GM21381 (cell line): ENCODE data around the gene RASA1.

Experiments
- ATAC-seq: cut with Tn5 transposase; IDR thresholded peaks from one replicate; pipeline ENCODE4 v1.9.1; 2021; ENCODE audit warnings: mild to moderate bottlenecking, moderate library complexity; ENCODE audit not compliant: unreplicated experiment

Gene RASA1

DNA sequence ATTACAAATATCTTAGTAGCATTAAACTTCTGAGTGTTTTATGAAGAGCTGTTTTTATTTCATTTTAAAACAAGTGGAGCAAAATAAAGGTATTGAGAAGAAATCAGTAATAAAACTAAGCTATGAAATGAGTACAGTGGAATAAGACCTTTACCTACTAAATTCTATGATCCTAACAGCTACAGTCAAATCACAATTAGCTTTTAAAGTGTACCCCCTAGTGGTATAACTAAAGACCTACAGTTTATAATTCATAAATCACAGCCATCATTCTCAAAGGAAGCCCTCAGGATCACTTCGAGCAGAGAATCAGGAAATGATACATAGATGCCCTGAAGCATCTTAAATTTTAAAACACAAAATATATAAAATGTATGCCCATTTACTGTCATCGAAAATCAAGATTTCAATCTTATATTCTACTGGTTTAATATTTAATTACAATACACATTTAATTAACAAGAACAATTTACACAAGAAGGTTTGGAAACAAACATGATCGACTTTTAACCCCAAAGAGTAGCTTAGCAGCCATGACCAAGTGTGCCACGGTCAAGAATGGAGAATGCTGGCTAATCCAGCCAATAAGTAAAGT lies 132.7 kb downstream of the RASA1 start:
- peak; percentile 63 for ATAC-seq

DNA sequence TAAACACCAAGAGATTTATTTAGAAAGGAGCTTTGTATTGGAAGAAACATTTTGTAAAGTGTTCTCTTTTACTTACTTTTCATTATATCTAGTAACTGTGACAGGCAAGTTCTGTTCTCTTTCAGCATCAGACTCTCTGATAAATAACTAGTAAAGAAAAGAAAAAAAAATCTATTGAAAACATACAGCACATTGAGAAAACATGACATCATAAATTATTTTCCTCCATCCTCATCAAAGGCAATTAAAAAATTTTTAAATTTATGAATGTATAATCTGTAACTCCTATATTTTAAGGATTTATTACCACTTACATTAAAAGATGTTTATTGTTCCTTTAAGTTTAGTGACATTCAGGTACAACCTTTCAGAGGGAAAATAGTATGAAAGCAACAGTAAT lies 133.9 kb downstream of the RASA1 start:
- no peak for ATAC-seq

DNA sequence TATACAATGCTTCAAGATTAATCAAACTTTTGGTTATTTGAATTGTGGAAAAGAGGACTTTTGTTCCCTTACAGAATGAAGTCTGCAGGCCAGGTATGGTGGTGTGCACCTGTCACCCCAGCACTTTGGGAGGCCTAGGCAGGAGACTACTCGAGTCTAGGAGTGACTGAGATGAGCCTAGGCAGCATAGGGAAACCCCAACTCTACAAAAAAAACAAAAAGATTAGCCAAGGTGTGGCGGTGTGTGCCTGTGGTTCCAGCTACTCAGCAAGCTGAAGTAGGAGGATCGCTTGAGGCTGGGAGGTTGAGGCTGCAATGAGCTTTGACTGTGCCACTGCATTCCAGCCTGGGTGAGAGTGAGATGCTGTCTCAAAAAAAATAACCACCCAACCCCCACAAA lies 135.7 kb downstream of the RASA1 start:
- no peak for ATAC-seq

DNA sequence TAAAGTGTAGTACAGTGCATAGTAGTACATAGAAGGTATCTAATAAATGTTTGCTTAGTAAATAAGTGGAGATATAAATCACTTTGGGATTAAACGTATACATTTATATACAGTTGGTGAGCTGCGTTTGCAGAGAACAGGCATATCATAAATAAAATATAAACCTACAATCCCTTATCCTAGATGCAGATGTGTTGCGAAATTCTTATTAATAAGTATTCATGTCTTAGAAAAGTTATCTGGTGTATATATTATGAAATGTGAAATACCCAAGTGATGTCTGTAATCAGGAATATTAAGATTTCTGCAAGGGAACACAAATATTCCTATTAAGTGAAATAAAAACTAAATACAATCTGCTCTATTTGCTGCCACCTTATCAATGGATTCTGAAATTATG lies 136.2 kb downstream of the RASA1 start:
- ATAC-seq, result no peak

DNA sequence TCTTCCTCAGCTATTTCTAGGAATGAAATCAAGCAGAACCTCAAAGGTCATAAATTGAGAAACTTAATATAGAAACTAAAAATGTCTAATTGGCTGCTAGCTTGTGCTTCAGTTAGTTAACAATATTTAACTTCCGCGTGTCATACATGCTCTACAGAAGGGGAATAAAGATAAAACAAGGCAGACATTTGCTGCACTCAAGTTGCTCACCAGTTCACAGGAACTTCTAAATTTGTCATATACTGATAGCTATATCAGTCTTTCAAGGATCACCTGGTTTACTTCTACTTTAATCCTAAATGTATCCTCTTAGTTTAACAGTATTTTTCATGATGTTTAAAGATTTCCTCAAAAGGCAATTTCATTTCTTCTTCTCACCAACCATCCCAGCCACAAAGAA lies 136.7 kb downstream of the RASA1 start:
- ATAC-seq, result no peak

DNA sequence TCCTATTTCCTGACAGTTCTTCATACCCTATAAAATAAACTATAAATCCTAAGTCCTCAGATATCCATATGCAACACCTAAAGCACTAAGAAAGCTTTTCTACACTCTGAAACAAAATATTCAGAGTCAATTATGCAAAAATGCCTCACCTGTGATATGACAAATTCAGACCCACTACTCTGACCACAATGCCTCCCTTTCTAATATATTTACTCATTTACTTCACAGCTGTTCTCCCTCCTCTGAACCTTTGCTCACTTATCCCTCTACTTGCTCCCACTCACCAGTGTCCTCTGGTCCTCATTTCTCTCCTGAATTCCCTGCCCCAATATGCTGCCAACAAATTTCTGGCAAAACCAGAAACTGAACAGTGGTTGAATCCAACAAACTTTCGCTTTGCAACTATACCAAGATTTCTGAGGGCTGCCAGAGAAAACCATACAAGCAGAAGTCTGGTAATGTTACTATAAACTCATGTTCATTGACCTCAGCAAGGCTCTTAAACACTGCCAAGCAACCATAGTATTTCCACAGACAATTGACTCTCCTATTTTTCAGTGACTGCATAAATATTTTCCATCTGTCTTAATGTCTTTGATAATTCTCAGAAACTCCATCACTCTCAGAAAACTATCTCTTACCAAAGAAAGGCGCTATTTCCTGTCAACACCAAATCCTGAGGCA lies 137.9 kb downstream of the RASA1 start:
- no peak for ATAC-seq

DNA sequence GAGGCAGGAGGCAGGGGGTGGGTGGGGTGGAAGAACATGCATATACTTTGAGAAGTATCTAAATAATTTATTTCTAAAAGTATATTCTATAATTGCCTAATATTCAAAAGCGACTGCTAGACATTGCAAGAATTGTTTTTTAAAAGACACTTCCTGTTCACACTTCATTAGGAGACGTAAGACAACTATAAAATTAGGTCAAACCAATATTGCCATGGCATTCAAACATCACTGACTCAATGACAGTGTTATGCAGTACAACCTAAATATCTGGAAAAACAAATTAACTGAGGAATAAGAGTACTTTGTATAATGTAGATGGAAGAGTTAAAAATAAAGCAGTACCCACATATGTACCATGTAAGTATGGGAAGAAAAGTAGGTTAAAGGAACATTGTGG lies 140.5 kb downstream of the RASA1 start:
- no peak for ATAC-seq

DNA sequence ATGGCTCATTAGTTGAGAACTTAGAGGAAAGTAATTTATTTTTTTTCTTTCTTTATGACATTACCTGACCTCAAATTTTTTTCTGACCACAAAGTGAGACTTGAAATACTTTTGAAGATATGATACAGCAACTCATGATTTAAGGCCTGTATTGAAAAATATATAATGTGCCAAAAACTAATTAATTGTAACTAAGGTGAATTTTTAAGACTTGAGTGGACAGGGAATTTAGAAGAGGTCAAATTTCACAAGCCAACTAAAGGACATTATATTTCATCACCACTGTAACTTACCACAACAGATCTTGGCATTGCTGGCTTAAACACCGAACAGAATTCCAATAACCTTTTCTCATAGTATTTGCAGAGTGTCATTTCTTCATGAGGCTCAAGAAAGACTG lies 143.2 kb downstream of the RASA1 start:
- no peak for ATAC-seq

DNA sequence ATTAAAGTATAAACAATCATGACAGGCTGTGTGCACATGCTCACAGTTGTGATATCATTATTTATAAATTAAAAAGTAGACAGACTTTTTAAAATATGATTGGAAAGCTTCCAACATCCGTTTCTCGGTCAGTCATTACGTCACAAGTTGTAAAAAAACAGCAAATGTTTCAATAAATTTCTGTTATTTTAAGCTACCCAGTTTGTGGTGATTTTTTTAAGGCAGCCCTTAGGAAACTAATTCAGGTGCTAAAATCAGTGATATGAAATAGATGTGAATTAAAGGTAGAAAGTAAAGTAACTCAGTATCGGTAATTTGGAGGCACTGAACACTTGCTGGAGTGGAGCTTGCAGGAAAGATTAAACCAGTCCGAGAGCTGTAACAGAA lies 143.9 kb downstream of the RASA1 start:
- no peak for ATAC-seq

DNA sequence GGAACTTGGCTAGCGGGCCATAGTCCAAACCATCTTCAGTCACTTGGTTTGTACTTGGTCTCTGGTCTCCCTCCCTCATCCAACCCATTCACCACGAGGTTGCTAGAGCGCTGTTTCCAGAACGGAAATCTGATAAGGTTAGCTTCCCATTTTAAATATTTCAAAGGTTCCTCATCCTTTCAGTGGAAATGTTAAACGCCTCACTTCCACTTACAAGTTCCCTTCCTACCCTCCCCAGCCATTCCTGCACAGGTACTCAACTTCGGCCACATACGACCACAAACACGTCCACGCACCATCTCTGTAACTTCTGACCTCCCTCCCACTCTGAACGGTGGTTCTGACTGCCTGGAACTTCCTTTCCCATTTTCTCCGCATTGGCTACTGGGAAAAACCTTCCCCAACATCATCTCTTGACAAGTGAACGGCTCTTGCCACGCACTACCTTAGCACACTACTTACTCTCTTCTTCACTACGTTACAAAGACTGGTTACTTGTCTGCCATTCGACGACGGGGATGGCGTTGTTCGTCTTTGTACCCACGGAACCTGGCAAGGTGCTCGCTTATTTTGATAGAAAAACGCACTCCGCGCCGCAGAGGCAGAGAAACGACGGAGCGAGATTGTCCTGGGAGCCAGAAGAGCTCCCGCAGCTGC lies 144.4 kb downstream of the RASA1 start:
- ATAC-seq, result peak; percentile 17

DNA sequence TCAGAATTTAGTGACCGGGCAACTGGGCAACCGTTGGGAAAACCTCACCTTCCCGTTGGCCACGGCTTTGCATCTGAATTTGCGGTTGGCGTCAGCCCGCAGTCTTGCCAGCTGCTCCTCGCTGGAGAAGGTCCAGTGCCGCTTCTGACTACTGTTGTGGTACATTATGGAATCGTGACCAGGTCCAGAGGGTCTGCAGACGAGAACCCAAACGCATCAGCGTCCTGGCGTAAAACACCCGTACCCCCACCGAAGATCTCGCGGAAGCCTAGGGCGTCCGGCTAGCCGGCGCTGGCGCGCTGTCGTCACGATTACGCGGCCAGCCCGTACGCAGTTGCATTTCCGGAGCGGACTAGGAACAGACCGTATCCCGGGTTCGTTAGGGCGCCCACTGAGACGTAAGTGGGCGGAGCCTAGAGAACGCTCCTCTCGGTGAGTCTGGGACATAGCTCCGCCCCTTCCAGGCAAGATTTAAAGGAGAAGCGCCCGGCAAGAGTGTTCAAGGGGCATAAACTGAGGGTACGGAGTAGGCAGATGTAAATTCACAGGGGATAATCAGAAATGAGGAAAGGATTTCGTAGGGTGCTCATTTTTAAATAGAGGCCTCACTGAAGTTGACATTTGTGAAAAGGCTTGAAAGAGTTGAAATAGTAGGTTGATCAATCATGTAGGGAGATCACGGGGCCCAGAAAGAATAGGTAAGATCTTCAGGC lies 145.1 kb downstream of the RASA1 start, which contains the start of gene CCNH:
CCNH (minus strand) TSS at position 301 of the 713 bp plus-strand sequence; CDS start at position 165, 136 bp downstream.
- peak; percentile 99 for ATAC-seq

DNA sequence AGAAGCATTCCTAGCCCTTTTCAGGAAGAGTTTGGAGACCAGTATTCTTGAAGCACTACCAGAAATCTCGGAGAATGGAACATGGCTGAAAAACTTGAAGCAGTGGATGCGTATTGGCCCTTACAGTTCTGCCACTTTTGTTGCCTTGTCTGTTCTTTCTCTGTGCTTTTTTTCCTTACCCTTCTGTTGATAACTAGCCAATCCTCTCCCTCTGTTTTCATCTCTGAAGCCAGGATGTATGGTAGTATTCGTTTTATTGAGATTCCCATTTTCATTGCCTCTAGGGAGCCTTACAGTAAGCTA lies 145.6 kb downstream of the RASA1 start:
- no peak for ATAC-seq

DNA sequence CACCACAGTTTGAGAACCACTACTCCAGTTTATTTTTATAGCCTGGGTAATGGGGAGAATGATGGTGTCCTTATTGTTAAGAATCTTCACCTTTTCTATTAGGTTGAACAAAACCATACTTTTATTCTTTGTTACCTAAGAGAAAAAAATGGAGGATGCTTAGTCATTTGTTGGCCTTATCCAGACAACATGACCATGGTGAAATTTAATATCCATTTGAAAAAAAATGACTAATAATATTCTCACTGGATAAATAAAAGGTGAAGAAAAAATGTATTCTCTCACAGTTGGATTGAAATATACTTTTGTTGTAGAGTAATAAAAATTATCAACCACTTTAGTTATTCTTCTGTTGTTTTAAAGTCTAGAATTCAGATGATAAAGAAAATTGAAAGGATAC lies 150.8 kb downstream of the RASA1 start:
- ATAC-seq, result no peak

DNA sequence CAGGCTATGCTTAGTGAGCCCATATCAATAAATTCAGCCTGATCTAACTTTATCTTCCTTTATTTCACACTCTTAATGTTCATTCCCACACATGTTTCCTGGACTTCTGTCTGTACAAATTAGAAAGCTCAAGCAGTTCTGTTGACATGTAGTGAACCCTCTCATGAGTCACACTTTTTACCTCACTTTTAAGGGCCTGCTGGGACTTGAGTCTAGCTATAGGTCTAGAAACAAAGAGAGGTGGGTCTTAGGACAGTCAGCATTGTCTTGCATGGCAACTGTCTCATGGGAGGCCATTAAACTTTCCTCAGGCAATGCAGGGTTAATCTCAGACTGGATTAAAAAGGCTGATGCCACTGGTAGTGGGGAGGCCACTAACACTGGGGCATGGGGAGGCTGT lies 153.6 kb downstream of the RASA1 start:
- ATAC-seq, result no peak

DNA sequence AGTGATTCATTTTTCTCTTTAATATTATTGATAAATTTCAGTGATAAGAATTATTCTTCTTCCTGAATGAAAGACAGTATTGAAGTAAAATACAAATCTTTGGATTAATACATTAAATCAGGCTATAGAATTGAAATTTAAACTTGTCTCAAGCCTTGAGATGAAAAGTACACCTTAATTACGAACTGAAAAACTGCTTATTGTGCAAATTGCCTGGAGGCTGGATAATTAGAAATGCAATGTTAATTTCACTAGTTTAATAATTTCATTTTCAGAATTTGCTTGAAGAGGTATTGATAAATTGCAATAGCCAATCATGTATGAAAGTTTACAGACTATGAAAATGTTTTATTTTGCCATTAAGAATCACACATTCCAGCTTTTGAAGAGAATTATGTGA lies 156.1 kb downstream of the RASA1 start:
- ATAC-seq, result no peak

DNA sequence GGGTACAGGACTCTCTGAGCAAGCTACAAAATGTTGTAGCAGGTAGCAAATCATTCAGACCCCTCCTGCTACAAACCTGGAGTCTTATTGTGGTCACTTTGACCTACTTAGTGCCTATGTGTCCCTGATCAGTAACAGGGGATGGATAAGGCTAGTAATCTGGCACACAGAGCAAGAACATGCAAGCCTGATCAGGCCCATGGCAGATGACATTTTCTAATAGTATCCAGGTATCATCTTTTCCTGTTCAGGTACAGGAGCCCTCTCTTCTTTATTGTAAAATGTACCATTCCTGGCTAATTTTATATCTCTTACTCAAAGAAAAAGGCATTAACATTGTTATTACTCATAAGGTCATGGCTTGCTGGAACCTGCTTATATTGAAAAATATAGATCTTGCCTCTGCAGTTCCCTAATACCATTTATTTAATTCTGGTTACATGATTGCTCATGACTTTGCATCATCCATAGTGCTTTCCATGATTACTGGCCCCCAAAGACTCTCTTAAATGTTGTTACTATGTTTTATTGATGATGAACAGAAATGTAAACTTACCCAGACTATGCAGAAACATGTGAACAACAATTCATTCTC lies 163.3 kb downstream of the RASA1 start:
- no peak for ATAC-seq

DNA sequence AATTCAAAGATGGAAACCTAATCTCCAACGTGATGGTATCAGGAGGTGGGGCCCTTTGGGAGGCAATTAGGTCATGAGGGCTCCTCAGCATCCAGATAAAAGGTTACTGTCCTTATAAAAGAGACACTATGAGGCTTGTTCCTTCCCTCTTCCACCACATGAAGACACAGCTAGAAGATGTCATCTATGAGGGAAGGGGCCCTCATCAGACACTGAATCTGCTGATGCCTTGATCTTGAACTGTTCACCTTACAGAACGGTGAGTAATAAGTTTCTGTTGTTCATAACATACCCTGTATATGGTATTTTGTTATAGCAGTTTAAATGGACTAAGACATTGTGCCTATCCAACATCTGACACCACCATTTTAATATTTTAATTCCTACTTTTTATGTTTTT lies 164.8 kb downstream of the RASA1 start:
- no peak for ATAC-seq

DNA sequence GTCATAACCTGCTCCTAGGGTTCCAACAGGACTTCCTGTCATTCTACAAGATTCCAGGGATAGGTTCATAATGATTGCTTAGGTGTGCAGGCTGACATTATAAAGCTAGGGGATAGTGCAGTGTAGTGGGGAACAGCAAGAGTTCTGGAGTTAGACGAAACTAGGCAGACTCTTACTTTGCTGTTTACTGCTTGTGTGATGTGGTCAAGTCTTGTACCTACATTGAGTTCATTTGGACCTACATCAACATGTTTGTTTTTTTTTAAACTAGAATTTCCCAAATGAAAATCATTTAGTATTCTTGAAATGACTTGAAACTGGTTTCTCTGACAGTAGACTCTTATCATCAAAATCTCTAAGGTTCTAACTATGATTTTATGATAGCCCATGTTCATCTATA lies 166.3 kb downstream of the RASA1 start:
- ATAC-seq, result no peak

DNA sequence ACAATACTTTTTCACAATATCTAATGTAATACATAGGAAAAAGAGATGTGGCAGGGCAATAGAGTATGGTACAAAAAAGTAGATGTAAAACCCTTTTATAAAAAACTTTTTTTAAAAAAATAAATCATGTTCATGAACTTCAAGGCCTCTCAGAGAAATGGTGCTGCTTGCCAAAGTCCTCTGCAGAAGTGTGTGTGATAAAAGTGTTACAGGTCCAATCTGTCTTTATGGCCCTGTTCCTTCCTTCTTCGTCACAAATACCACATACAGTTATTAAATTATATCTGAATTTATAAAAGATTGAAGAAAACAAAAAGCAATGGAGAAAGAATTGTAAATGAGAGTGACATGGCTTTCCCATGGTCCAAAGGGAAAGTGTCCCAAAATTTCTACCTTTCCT lies 166.8 kb downstream of the RASA1 start:
- no peak for ATAC-seq

DNA sequence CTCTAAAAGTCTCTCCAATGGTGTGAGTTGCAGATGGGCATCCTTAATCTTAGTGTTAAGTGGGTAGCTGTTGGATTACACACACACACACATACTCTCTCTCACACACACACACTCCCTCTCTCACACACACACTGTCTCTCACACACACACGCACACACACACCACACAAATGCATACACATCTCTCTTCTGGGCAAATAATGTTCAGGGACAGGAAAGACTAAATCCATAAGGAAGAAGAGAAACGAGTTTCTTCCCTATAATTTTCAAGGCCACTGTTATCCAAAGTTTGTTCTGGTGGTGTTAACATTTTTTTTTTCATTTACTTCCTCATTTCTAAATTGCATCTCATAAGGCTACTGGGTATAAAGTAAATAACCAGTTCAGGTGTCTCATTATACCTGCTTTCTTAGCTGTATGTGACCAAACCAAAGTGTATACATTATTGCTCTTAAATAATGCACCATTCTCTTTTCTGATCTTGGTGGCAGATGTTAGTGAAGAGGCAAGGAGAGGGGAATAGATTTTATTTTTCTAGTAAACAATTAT lies 167.5 kb downstream of the RASA1 start:
- ATAC-seq, result no peak

DNA sequence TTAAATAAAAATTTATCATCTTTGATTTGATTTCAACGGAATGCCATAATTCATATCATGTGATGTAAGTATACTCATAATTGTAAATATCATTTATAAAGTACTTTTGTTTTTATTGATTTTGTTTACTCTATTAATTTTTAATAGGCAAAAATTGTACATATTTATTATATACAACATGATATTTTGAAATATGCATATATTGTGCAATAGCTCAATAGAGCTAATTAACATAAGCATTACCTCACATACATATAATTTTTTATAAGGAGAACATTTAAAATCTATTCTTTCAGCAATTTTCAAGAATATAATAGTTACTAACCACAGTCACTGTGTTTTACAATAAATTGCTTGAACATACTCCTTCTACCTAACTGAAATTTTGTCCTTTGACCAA lies 170.0 kb downstream of the RASA1 start:
- no peak for ATAC-seq
